NT2/D1 (cell line): ENCODE data around the gene PTPRK.

ENCODE experiments used
- SUZ12 ChIP-seq: IDR thresholded peaks from 2 replicates; pipeline ENCODE4 v1.6.1; 2011; ENCODE audit not compliant: insufficient read length, insufficient read depth; ENCODE audit errors: extremely low read depth
- YY1 ChIP-seq: IDR thresholded peaks from 2 replicates; pipeline ENCODE4 v1.6.1; 2011; ENCODE audit not compliant: insufficient read length, insufficient read depth
- ZNF274 ChIP-seq: IDR thresholded peaks from 2 replicates; pipeline ENCODE4 v1.6.1; 2011; ENCODE audit warnings: mild to moderate bottlenecking, low read depth, low read length

GRCh38 chr6:127998985-127999384, 521.4 kb downstream of the PTPRK start:
- TF ChIP-seq SUZ12 (no peak), ZNF274 (no peak), YY1 (no peak)
